Liver (tissue), 9 donors: Measurements from ENCODE around the gene ARNT2. TPM values are rescaled to one million over a fixed set of nuclear protein-coding genes. Genes with fewer than 3 reads are reported as not detected.
"Not testable (repeated sequence)": the region's sequence is repeated elsewhere in the genome, so short reads cannot be mapped to it uniquely, and the experiment has no call there.

Source experiments
- DNase-seq: peaks from one replicate; pipeline ENCODE4 v3.0.0-alpha.2; 2017; ENCODE audit warnings: low spot score
- H3K27ac ChIP-seq, 2 donors: one replicate each; pipeline ENCODE4 v1.7.0; 2013; ENCODE audit warnings: inconsistent platforms in 2 of 2, low read length in 2 of 2, control low read depth in 1 of 2, low read depth in 1 of 2, mild to moderate bottlenecking in 1 of 2
- H3K27me3 ChIP-seq, 4 donors: one replicate each; pipeline versions ENCODE4 v1.6.1 to v1.7.0; 2013; ENCODE audit warnings: low read length in 3 of 4, inconsistent platforms in 1 of 4, mild to moderate bottlenecking in 1 of 4, moderate library complexity in 1 of 4; ENCODE audit not compliant: control insufficient read depth in 4 of 4, insufficient read depth in 4 of 4
- H3K36me3 ChIP-seq, 4 donors: one replicate each; pipeline versions ENCODE4 v1.6.1 to v1.7.0; 2013; ENCODE audit warnings: low read length in 3 of 4, mild to moderate bottlenecking in 3 of 4, low read depth in 1 of 4, moderate library complexity in 1 of 4; ENCODE audit not compliant: control insufficient read depth in 4 of 4, insufficient read depth in 3 of 4
- H3K4me1 ChIP-seq, 4 donors: one replicate each; pipeline versions ENCODE4 v1.6.1 to v1.7.0; 2013; ENCODE audit warnings: low read length in 3 of 4, mild to moderate bottlenecking in 3 of 4, moderate library complexity in 1 of 4; ENCODE audit not compliant: control insufficient read depth in 4 of 4, insufficient read depth in 4 of 4
- H3K4me3 ChIP-seq, 3 donors: one replicate each; pipeline versions ENCODE4 v1.6.1 to v1.7.0; 2013; ENCODE audit warnings: low read length in 3 of 3, control low read depth in 1 of 3, low read depth in 1 of 3, mild to moderate bottlenecking in 1 of 3
- H3K9ac ChIP-seq, 2 donors: one replicate each; pipeline ENCODE4 v1.7.0; 2013; ENCODE audit warnings: low read length in 2 of 2, mild to moderate bottlenecking in 2 of 2, moderate library complexity in 2 of 2, control low read depth in 1 of 2, low read depth in 1 of 2
- H3K9me3 ChIP-seq, 4 donors: one replicate each; pipeline versions ENCODE4 v1.6.1 to v1.7.0; 2013; ENCODE audit warnings: low read length in 3 of 4; ENCODE audit not compliant: control insufficient read depth in 4 of 4
- CTCF ChIP-seq: fragments of 150-350 bp; IDR thresholded peaks from 2 replicates; pipeline ENCODE4 v1.5.1; 2017; ENCODE audit warnings: improper control_type of control experiment, low read depth, low read length; ENCODE audit not compliant: missing input control
- GABPA ChIP-seq, 2 donors: IDR thresholded peaks in 1 of 2; conservative IDR thresholded peaks in 1 of 2; 2 replicates each; pipeline ENCODE4 v1.6.1; 2016; ENCODE audit warnings: antibody characterized with exemption in 2 of 2, mild to moderate bottlenecking in 1 of 2, moderate library complexity in 1 of 2
- HNF4A ChIP-seq, 2 donors: conservative IDR thresholded peaks; 2 replicates each; pipeline ENCODE4 v1.6.1; 2016; ENCODE audit warnings: antibody characterized with exemption in 2 of 2, mild to moderate bottlenecking in 2 of 2
- JUND ChIP-seq, 2 donors: IDR thresholded peaks; 2 replicates each; pipeline ENCODE4 v1.6.1; 2016; ENCODE audit warnings: antibody characterized with exemption in 2 of 2
- NR2F2 ChIP-seq: IDR thresholded peaks from 2 replicates; pipeline ENCODE4 v1.6.1; 2016; ENCODE audit warnings: antibody characterized with exemption
- RAD21 ChIP-seq, 2 donors: IDR thresholded peaks; 2 replicates each; pipeline ENCODE4 v1.6.1; 2016; ENCODE audit warnings: antibody characterized with exemption in 2 of 2, mild to moderate bottlenecking in 2 of 2
- REST ChIP-seq: IDR thresholded peaks from 2 replicates; pipeline ENCODE4 v1.6.1; 2016; ENCODE audit warnings: antibody characterized with exemption, mild to moderate bottlenecking
- YY1 ChIP-seq: IDR thresholded peaks from 2 replicates; pipeline ENCODE4 v1.6.1; 2016; ENCODE audit warnings: antibody characterized with exemption, mild to moderate bottlenecking
- ZBTB33 ChIP-seq: IDR thresholded peaks from 2 replicates; pipeline ENCODE4 v1.6.1; 2016; ENCODE audit warnings: antibody characterized with exemption
- WGBS: extraction: QIAGEN DNeasy Blood & Tissue Kit; methylation state at CpG from one replicate; pipeline ENCODE4 v1.1.7; 2013; 5-methylcytosine and 5-hydroxymethylcytosine counted together
- polyA plus RNA-seq, 2 donors: library from polyadenylated mRNA; stranded (reverse) in 1 of 2; unstranded in 1 of 2; fragments of 200-250 nt in 1 of 2; fragments of >200 nt in 1 of 2; fragmentation: Nextera tagmentation in 1 of 2; extraction: Ambion mirVana in 1 of 2; gene quantifications; one replicate each; pipeline versions ENCODE4 v1.2.1 to v1.2.3, GENCODE V29; 2013 to 2015
- total RNA-seq, 2 donors: library from RNA; depleted of rRNA; stranded (reverse); fragments of >200 nt; gene quantifications; one replicate each; pipeline ENCODE4 v1.2.3, GENCODE V29; 2014
- donor health status: healthy.
- donor health status: healthy.
- donor health status: healthy.
- donor health status: healthy.
- donor health status: healthy.

Gene ARNT2
- total and polyA plus RNA-seq, 4 donors = 0.17 to 0.92 (median 0.54) TPM

GRCh38 chr15:80509800-80510199, 105.6 kb downstream of the ARNT2 start:
- H3K27me3 ChIP-seq = no peaks in the 10 kb centered on the region
- H3K4me3 ChIP-seq = no peak overlapping the region
- no peaks in the 10 kb centered on the region for H3K4me1 ChIP-seq
- H3K9ac ChIP-seq = no peak overlapping the region
- no peak for TF ChIP-seq CTCF
- 84% methylated on average over 5 of the region's 5 CpGs for WGBS
- H3K36me3 ChIP-seq = no peaks in the 10 kb centered on the region
- H3K9me3 ChIP-seq = peaks cover 0 to 3% (median 0%) of the 10 kb centered on the region in 4 donors
- H3K27ac ChIP-seq = no peak overlapping the region
- DNase-seq = no peak

- not testable (repeated sequence) for H3K9me3 ChIP-seq, H3K27me3 ChIP-seq, H3K4me1 ChIP-seq, DNase-seq, H3K9ac ChIP-seq, H3K36me3 ChIP-seq, H3K27ac ChIP-seq, H3K4me3 ChIP-seq
- WGBS = 96% methylated on average over 4 of the region's 4 CpGs
These were observed 106.8 kb downstream of the ARNT2 start for GRCh38 chr15:80510985-80511384.

GRCh38 chr15:80512726-80513660, 108.8 kb downstream of the ARNT2 start:
- no peaks in the 10 kb centered on the region for H3K9me3 ChIP-seq
- DNase-seq = no peak
- TF ChIP-seq JUND (IDR thresholded peaks at IDR 0.05) = no peak
- peak in 1 of 2 donors; percentile 50 for TF ChIP-seq RAD21 (IDR thresholded peaks at IDR 0.05)

GRCh38 chr15:80514071-80514780, 110.0 kb downstream of the ARNT2 start:
- Histone ChIP-seq H3K36me3 (no peaks in the 10 kb centered on the region), H3K4me3 (no peak overlapping the region), H3K4me1 (no peaks in the 10 kb centered on the region), H3K27ac (no peak overlapping the region), H3K9me3 (no peaks in the 10 kb centered on the region), H3K27me3 (peaks cover 0 to 2% (median 0%) of the 10 kb centered on the region in 4 donors), H3K9ac (no peak overlapping the region)
- no peak for DNase-seq
- TF ChIP-seq HNF4A (conservative IDR thresholded peaks at IDR 0.05) (no peak), YY1 (no peak), NR2F2 (no peak), REST (no peak), RAD21 (IDR thresholded peaks at IDR 0.05) (no peak), ZBTB33 (no peak), CTCF (no peak), GABPA (IDR thresholded peaks at IDR 0.05 in 1 of 2, conservative IDR thresholded peaks at IDR 0.05 in 1 of 2) (no peak), JUND (IDR thresholded peaks at IDR 0.05) (no peak)
- 84% methylated on average over 10 of the region's 10 CpGs for WGBS

More at GRCh38 chr15:80512726-80513660, 108.8 kb downstream of the ARNT2 start:
- no peaks in the 10 kb centered on the region for H3K4me1 ChIP-seq
- no peak overlapping the region for H3K9ac ChIP-seq
- no peaks in the 10 kb centered on the region for H3K27me3 ChIP-seq
- no peak overlapping the region for H3K27ac ChIP-seq
- H3K4me3 ChIP-seq = no peak overlapping the region
- no peaks in the 10 kb centered on the region for H3K36me3 ChIP-seq
- WGBS = 87% methylated on average over 4 of the region's 4 CpGs
